ENCODE data around the gene USP13.

DNA sequence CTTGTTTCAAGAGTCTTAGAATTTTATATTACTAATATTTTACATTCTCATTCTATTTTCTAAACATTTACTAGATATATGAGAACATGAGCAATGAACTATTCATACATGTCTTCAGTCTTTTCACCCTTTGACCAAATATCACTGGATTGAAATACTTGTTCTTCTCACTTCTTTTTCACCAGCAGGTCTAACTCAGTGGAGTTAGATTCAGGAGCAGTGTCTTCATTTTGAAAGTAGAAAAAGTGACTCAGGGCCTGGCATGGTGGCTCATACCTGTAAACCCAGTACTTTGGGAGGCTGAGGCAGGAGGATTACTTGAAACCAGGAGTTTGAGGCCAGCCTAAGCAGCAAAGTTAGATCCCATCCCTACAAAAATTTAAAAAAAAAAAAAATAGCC lies 70.8 kb downstream of the USP13 start:
- TF ChIP-seq HNF1A (IDR thresholded peaks at IDR 0.05; ENCODE audit: low read depth): no peak
- no peak for TF ChIP-seq HNF1A (CRISPR knock-in tag; IDR thresholded peaks at IDR 0.05; ENCODE audit: borderline replicate concordance)
- no peak for TF ChIP-seq TRIM22 (IDR thresholded peaks at IDR 0.05)
- no peak for TF ChIP-seq CTCF (CRISPR knock-in tag; IDR thresholded peaks at IDR 0.05)
- no peak for TF ChIP-seq XRCC5 (optimal IDR thresholded peaks at IDR 0.05; ENCODE audit: low read length)
- TF ChIP-seq SETDB1 (CRISPR knock-in tag; IDR thresholded peaks at IDR 0.05; ENCODE audit: borderline replicate concordance): no peak
- no peak for TF ChIP-seq NR0B2 (CRISPR knock-in tag; IDR thresholded peaks at IDR 0.05)
- no peak for TF ChIP-seq FOXM1 (CRISPR knock-in tag; IDR thresholded peaks at IDR 0.05)
- no peak for TF ChIP-seq ZNF18 (CRISPR knock-in tag; IDR thresholded peaks at IDR 0.05; ENCODE audit: insufficient replicate concordance)
- TF ChIP-seq, protein P1, sequence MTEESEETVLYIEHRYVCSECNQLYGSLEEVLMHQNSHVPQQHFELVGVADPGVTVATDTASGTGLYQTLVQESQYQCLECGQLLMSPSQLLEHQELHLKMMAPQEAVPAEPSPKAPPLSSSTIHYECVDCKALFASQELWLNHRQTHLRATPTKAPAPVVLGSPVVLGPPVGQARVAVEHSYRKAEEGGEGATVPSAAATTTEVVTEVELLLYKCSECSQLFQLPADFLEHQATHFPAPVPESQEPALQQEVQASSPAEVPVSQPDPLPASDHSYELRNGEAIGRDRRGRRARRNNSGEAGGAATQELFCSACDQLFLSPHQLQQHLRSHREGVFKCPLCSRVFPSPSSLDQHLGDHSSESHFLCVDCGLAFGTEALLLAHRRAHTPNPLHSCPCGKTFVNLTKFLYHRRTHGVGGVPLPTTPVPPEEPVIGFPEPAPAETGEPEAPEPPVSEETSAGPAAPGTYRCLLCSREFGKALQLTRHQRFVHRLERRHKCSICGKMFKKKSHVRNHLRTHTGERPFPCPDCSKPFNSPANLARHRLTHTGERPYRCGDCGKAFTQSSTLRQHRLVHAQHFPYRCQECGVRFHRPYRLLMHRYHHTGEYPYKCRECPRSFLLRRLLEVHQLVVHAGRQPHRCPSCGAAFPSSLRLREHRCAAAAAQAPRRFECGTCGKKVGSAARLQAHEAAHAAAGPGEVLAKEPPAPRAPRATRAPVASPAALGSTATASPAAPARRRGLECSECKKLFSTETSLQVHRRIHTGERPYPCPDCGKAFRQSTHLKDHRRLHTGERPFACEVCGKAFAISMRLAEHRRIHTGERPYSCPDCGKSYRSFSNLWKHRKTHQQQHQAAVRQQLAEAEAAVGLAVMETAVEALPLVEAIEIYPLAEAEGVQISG (CRISPR knock-in tag; IDR thresholded peaks at IDR 0.05): no peak
- TF ChIP-seq ZNF343 (CRISPR knock-in tag; IDR thresholded peaks at IDR 0.05): no peak
- TF ChIP-seq MAX (IDR thresholded peaks at IDR 0.05): no peak
- TF ChIP-seq TP53 (CRISPR knock-in tag; conservative IDR thresholded peaks at IDR 0.05): no peak
- TF ChIP-seq USF2 (IDR thresholded peaks at IDR 0.05; ENCODE audit: low read depth, low read length): no peak
- TF ChIP-seq USF2 (CRISPR knock-in tag; IDR thresholded peaks at IDR 0.05; ENCODE audit: borderline replicate concordance): no peak
- no peak for TF ChIP-seq TBP (CRISPR knock-in tag; IDR thresholded peaks at IDR 0.05)

All from HepG2 (cell line).